ENCODE measurements around the gene SLC8B1.

DNA sequence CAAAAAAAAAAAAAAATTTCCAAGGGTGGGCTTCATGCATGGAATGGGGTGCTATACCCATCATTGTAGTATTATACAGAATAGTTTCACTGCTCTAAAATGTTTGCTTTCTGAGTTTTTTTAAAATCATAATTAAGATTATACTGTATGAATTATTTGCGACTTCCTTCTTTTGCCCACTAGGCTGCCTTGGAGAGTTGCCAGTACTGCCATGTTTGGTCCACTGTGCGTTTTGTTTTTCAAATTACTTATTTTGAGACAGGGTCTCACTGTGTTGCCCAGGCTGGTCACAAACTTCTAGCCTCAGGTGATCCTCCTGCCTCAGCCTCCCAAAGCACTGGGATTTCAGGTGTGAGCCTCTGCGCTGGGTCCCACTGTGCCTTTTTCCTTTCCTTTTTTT, 43.4 kb upstream of the SLC8B1 start:
- TF ChIP-seq CTCF (IDR thresholded peaks at IDR 0.05) (no peak), POLR2A (IDR thresholded peaks at IDR 0.05) (no peak)
